Lung (tissue), 12 donors: ENCODE data around the gene KLHDC10. TPM values are rescaled to one million over a fixed set of nuclear protein-coding genes. Genes with fewer than 3 reads are reported as not detected.
"Not testable (repeated sequence)": the region's sequence is repeated elsewhere in the genome, so short reads cannot be mapped to it uniquely, and the experiment has no call there.

Experiments
- ATAC-seq: fragments of 200-7000 bp; cut with Tn5 transposase; one replicate; pipeline ENCODE4 v1.9.1; 2020; ENCODE audit warnings: moderate number of reproducible peaks; ENCODE audit not compliant: insufficient read depth, low FRiP score
- DNase-seq, 3 donors: peaks; one replicate each; pipeline ENCODE4 v3.0.0-alpha.2; 2013 to 2017
- H3K27ac ChIP-seq, 2 donors: one replicate each; pipeline ENCODE4 v1.5.1; 2013; ENCODE audit warnings: mild to moderate bottlenecking in 2 of 2, moderate library complexity in 2 of 2, control low read depth in 1 of 2, inconsistent platforms in 1 of 2, low read depth in 1 of 2, low read length in 1 of 2
- H3K27me3 ChIP-seq, 3 donors: one replicate each; pipeline ENCODE4 v1.5.1; 2013; ENCODE audit warnings: low read length in 2 of 3; ENCODE audit not compliant: control insufficient read depth in 3 of 3, insufficient read depth in 3 of 3
- H3K36me3 ChIP-seq, 4 donors: one replicate each; pipeline ENCODE4 v1.5.1; 2013; ENCODE audit warnings: low read length in 4 of 4, mild to moderate bottlenecking in 1 of 4, moderate library complexity in 1 of 4; ENCODE audit not compliant: control insufficient read depth in 4 of 4, insufficient read depth in 4 of 4
- H3K4me1 ChIP-seq, 5 donors: one replicate each; pipeline ENCODE4 v1.5.1; 2013; ENCODE audit warnings: low read length in 5 of 5, mild to moderate bottlenecking in 2 of 5, moderate library complexity in 1 of 5; ENCODE audit not compliant: control insufficient read depth in 5 of 5, insufficient read depth in 5 of 5
- H3K4me3 ChIP-seq: one replicate; pipeline ENCODE4 v1.5.1; 2013; ENCODE audit warnings: mild to moderate bottlenecking, control low read depth, moderate library complexity
- H3K9ac ChIP-seq, 2 donors: one replicate each; pipeline ENCODE4 v1.5.1; 2013; ENCODE audit warnings: low read length in 2 of 2, control low read depth in 1 of 2; ENCODE audit not compliant: insufficient read depth in 1 of 2
- H3K9me3 ChIP-seq, 4 donors: one replicate each; pipeline ENCODE4 v1.5.1; 2013; ENCODE audit warnings: low read length in 3 of 4, mild to moderate bottlenecking in 1 of 4, moderate library complexity in 1 of 4; ENCODE audit not compliant: control insufficient read depth in 4 of 4, insufficient read depth in 3 of 4
- CTCF ChIP-seq: IDR thresholded peaks from 2 replicates; pipeline ENCODE4 v1.5.1; 2012; ENCODE audit warnings: mild to moderate bottlenecking; ENCODE audit errors: control extremely low read depth, extremely low read depth
- WGBS, 2 donors: extraction: QIAGEN DNeasy Blood & Tissue Kit; methylation state at CpG; one replicate each; pipeline ENCODE4 v1.1.7; 2013; 5-methylcytosine and 5-hydroxymethylcytosine counted together
- polyA plus RNA-seq, 2 donors: library from polyadenylated mRNA; stranded (reverse); fragments of 200-250 nt; gene quantifications; one replicate each; pipeline ENCODE4 v1.2.1, GENCODE V29; 2013
- total RNA-seq, 2 donors: library from RNA; depleted of rRNA in 1 of 2; stranded (reverse); fragments of >200 nt in 1 of 2; gene quantifications; one replicate each; pipeline ENCODE4 v1.2.1, GENCODE V29; 2014 to 2021
- donor health status: control.
- donor health status: control.
- donor health status: Bipolar disorder and iron deficiency.
- donor health status: healthy.
- donor health status: DM: yes; HTN: yes; CAD: no.

KLHDC10 gene
- total and polyA plus RNA-seq, 4 donors: 10.4 to 56.9 (median 25.1) TPM

DNA sequence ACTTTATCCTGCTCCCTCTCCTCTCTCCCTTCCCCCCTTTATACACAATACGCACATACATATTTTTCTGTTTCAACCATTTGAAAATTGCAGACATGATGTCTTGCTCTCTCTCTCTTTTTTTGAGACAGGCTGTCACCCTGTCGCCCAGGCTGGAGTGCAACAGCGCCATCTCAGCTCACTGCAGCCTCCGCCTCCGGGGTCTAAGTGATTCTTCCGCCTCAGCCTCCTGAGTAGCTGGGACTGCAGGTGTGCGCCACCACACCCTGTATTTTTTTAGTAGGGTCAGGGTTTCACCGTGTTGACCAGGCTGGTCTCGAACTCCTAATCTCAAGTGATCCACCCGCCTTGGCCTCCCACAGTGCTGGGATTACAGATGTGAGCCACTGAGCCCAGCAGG is 38.5 kb downstream of the KLHDC10 start:
- DNase-seq: no peak
- H3K9me3 ChIP-seq: no peaks in the 10 kb centered on the region
- no peak overlapping the region for H3K4me3 ChIP-seq
- no peaks in the 10 kb centered on the region for H3K36me3 ChIP-seq
- WGBS, 2 donors: 96 to 98% methylated on average over 10 of the region's 10 CpGs
- no peaks in the 10 kb centered on the region for H3K27me3 ChIP-seq
- no peak overlapping the region for H3K27ac ChIP-seq
- no peak for TF ChIP-seq CTCF
- peaks cover 0 to 10% (median 0%) of the 10 kb centered on the region in 5 donors for H3K4me1 ChIP-seq
- no peak for ATAC-seq
- H3K9ac ChIP-seq: no peak overlapping the region

DNA sequence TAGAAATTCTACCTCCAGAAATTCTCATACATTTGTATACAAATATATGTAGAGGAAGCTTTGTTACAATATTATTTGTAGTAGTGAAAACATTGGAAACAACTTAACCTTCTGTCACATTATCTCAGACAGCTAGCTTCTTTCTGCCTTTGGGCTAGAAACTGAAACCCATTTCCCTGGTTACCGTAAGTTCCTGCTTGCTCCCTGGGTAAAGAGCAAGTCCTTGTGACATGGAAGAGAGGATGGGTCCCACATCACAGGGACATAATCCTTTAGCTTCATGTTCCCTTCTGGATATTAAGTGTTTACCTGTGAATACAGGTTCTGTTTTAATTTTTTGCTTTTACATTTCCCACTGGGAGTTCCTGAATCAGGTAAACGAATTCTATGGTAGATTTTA is 41.8 kb downstream of the KLHDC10 start:
- TF ChIP-seq CTCF: no peak

DNA sequence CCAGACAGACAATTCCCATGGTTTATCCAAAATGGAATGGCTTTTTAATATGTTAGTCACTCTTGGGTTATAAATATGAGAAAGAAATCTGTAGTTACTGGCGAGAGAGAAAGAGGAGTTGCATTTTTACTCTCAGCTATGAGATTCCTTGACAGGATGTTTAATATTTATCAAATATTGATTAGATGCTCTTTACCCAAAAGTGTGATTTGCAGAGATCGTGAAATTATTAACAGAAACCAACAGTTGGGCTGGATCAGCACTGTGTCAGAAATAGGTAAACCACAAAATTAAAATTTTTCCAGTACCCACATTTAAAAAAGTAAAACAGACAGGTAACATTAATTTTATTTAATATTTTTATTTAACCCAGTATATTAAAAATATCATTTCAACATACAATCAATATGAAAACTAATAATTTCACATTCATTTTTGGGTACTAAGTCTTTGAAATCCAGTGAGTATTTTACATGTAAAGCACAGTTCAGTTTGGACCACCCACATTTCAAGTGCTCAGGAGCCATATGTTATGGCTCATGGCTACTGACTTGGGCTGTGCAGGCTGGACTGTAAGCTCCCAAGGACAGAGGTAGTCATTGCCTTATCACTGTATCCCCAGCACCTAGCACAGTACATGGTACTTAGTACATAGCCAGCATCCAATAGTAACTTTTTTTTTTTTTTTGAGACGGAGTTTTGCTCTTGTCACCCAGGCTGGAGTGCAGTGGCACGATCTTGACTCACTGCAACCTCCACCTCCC is 42.5 kb downstream of the KLHDC10 start:
- DNase-seq (peak in 1 of 3 donors; percentile 19), ATAC-seq (no peak)
- Histone ChIP-seq H3K27me3 (no peaks in the 10 kb centered on the region), H3K4me1 (peaks cover 0 to 10% (median 0%) of the 10 kb centered on the region in 5 donors), H3K4me3 (no peak overlapping the region), H3K9ac (no peak overlapping the region), H3K9me3 (no peaks in the 10 kb centered on the region), H3K27ac (no peak overlapping the region), H3K36me3 (peaks cover 0 to 4% (median 1%) of the 10 kb centered on the region in 4 donors)
- 93 to 95% methylated on average over 4 of the region's 4 CpGs for WGBS, 2 donors
- no peak for TF ChIP-seq CTCF

More for the DNA sequence above, 41.8 kb downstream of the KLHDC10 start:
- Histone ChIP-seq H3K36me3 (peaks cover 0 to 2% (median under 1%) of the 10 kb centered on the region in 4 donors), H3K27me3 (no peaks in the 10 kb centered on the region), H3K4me1 (peaks cover 0 to 10% (median 0%) of the 10 kb centered on the region in 5 donors), H3K27ac (no peak overlapping the region), H3K4me3 (no peak overlapping the region), H3K9me3 (no peaks in the 10 kb centered on the region), H3K9ac (no peak overlapping the region)
- ATAC-seq (no peak), DNase-seq (no peak)
- 59 to 69% methylated on average over 2 of the region's 2 CpGs for WGBS, 2 donors

DNA sequence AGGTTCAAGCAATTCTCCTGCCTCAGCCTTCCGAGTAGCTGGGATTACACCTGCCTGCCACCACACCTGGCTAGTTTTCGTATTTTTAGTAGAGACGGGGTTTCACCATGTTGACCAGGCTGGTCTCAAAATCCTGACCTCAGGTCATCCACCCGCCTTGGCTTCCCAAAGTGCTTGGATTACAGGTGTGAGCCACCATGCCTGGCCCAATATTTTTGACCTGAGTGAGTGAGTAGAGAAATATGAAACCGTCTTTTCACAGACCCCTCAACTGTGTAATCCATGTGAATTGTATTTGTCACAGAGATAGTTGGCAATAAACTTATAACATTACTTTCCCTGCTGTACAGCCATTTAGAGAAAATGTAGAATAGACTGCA is 43.1 kb downstream of the KLHDC10 start:
- not testable (repeated sequence) for H3K4me3 ChIP-seq, H3K9ac ChIP-seq, DNase-seq, H3K27me3 ChIP-seq, ATAC-seq, H3K27ac ChIP-seq, H3K9me3 ChIP-seq, H3K36me3 ChIP-seq
- 94 to 97% methylated on average over 5 of the region's 5 CpGs for WGBS, 2 donors
- peaks cover 0 to 10% (median 0%) of the 10 kb centered on the region in 5 donors for H3K4me1 ChIP-seq
